NCI-H146 treated with DMSO at 0.1 percent for 48 hours (cell line): ENCODE measurements around the gene EZR.

Experiments used
- DNase-seq: peaks from one replicate; lab custom pipeline; 2025; ENCODE audit not compliant: unreplicated experiment; lab: John Stamatoyannopoulos, UW

The EZR gene

DNA sequence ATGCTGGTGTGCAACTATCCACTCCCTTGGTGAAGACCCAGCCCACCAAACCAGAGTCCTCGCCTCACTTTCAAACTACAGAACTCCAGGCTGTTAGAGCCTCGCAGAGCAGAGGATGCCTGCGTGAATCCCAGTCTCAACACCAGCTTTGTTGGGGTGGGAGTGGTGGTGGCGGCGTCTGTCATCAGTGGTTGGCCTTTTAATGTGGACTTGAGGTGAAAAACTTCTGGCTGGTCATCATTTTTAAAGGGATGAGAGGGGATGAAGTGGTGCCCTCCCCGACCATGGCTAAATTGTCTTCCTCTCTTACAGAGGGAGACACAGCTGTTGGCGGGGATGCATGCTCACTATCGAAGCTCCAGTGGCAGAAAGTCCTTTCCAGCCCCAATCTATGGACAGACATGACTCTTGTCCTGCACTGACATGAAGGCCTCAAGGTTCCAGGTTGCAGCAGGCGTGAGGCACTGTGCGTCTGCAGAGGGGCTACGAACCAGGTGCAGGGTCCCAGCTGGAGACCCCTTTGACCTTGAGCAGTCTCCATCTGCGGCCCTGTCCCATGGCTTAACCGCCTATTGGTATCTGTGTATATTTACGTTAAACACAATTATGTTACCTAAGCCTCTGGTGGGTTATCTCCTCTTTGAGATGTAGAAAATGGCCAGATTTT, 54.9 kb downstream of the EZR start:
- no peak for DNase-seq

GRCh38 chr6:158763434-158764182, 55.6 kb downstream of the EZR start:
- no peak for DNase-seq

DNA sequence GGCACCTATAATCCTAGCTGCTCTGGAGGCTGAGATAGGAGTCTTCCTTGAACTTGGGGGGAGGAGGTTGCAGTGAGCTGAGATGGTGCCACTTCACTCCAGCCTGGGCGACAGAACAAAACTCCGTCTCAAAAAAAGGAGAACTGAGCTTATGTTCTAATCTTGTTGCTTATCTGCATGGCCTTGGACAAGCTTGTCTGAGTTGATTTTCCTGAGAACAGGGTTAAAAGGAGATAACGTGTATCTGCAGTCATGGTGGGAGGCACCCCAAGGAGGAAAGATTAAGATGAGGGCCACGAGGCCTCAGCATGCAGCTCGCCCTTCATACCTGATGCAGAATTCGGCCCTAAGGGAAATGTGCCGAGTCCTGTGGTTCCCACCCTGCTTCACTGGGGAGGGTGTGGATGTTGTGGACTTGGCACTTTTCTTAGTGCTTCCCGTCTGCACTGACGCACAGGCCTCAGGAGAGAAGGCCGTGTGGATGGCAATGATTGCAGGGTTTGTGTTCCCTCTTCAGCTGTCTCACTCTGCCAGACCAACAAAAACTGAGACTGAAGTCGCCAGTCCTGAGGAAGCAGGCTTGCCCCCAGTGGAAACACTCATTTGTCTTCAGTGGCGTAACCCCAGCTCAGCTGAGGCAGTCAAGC, 56.3 kb downstream of the EZR start:
- DNase-seq, result no peak

- DNase-seq, result no peak
Measured at GRCh38 chr6:158761746-158762145, 57.4 kb downstream of the EZR start.

- DNase-seq, result no peak
Measured at GRCh38 chr6:158760618-158761250, 58.4 kb downstream of the EZR start.

GRCh38 chr6:158759966-158760617, 59.1 kb downstream of the EZR start:
- no peak for DNase-seq

DNA sequence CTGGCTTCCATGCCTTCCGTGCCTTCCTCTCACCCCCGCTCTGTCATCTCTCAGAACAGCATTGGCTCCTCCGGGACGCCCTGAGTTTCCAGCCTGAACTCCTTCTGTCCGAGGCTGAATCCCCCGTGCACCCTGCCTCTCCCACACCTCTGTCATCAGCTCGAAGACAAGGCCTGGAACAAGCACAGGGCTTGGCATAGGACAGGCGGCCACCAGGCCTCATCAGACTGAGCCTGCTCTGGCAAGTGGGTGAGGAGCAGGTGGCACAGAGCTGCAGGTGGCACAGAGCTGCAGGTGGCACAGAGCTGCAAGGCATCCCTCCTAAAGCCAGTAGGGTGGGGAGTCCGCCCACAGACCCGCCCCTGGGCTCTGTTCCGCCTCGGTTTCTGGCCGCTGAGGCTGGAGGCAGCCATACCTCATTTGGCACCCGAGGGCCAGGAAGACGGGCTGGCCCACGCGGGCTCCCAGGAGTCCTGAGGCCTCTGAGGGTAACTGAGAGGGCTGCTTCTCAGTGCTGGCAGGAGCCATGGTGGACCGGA, 60.2 kb downstream of the EZR start:
- no peak for DNase-seq

- DNase-seq, result peak; percentile 93
Measured at GRCh38 chr6:158758451-158758860, 60.7 kb downstream of the EZR start.

GRCh38 chr6:158757753-158758090, 61.4 kb downstream of the EZR start:
- peak; percentile 68 for DNase-seq

- no peak for DNase-seq
Measured at GRCh38 chr6:158756977-158757752, 62.0 kb downstream of the EZR start.

DNA sequence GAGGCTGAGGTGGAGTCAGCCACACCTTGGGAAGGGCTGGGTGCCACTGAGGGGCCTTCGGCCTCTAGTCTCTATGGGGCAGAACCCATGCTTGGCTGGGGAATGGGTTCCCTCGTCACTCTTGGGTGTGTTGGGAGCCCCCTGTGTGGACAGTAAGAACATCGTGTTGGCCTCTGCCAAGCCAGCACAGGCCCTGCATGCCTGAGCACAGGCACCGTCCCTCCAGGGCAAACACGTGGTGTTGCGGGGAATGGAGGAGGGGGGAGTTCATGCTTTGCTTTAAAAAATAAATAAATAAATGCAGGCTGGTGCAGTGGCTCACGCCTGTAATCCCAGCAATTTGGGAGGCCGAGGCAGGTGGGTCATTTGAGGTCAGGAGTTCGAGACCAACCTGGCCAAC, 63.0 kb downstream of the EZR start:
- no peak for DNase-seq

DNA sequence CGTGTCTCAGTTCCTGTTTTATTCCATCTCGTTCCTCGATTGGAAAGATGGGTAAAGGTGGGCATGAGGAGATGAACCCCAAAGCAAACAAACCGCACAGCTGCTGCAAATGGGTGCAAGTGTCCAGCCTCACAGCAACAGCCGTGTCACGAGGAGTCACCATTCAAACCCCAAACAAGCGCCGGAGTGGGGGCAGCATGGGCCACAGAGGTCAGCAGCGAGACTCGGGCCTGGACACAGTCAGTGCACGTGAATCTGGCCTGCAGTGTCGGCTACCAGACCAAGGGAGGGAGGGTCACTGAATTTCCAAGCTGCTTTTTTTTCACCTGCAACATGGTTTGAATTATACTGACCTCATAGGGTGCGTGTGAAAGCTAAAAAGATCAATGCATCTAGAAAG, 63.5 kb downstream of the EZR start:
- no peak for DNase-seq

- peak; percentile 11 for DNase-seq
Measured at GRCh38 chr6:158754738-158755137, 64.4 kb downstream of the EZR start.

- DNase-seq, result no peak
Measured at GRCh38 chr6:158753811-158754210, 65.4 kb downstream of the EZR start.

DNA sequence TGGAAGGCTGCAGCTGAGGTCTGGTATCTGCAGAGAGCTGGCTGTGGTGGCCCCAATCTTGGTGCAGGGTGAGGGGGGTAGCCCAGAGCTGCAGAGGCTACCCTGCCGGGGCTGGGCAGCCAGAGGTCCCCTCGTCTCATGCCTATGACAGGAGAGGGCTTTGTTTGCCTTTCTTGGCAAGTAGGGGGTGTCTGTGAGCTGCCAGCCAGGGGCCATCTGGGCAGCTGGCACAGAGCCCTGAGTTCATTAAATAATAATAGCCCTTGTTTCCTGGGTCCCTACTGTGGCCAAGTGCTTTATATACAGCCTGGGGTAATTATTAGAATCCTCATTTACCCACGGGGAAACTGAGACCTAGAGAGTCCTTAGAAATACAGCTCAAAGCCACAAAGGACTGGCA, 66.6 kb downstream of the EZR start:
- DNase-seq, result peak; percentile 59

DNA sequence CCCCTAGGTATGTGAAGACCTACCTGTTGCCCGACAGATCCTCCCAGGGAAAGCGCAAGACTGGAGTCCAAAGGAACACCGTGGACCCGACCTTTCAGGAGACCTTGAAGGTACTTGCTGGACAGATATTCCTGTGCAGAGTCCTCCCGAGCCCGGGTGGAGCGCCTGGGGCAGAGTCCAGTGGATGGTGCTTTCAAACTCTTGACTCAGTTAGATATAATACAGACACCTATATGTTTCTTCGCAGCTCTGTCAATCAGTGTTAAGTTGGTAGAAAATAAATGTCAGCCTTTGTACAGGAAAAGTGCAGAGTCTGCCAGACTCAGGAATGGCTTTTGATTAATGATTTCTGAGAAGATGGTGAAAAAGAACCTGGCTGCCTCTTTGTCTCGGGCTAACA, 67.2 kb downstream of the EZR start:
- DNase-seq, result no peak

DNA sequence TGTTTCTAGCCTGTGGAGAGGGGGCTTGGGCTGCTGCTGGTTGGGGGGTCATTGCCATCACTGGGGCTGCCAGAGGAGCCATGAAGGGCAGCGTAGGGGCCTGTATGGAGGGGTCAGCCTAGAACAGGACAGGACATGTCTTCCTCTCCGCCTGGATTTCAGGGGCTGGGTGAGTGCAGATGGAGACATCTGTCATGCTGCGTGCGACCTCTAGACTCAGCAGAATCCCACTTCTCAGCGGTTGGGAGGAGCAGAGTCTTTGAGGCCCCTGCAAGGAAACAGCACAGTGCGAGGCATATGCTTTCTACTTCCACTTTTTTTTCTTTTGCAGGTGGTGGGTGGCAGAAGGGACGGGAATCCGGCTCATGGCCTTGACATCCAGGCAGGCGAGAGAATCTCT, 67.9 kb downstream of the EZR start:
- DNase-seq, result no peak

GRCh38 chr6:158744986-158745430, 74.2 kb downstream of the EZR start:
- DNase-seq, result no peak

- no peak for DNase-seq
Measured at GRCh38 chr6:158743033-158743651, 76.0 kb downstream of the EZR start.

DNA sequence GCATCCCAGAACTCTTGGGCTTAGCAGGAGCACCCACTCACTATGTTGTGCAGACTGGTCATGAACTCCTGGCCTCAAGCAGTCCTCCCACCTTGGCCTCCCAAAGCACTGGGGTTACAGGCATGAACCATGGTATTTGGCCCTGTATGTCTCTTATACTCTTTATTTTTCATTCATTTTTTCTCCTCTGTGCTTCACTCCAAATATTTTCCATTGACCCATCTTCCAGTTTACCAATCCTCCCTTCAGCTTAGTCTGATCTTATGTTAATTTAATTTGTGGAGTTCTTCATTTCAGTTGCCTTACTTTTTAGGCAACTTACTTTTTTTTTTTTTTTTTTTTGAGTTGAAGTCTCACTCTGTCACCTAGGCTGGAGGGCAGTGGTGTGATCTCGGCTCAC, 79.5 kb downstream of the EZR start:
- no peak for DNase-seq
